ENCODE results near the gene HOXD10. TPM values are rescaled to one million over a fixed set of nuclear protein-coding genes. Genes with fewer than 3 reads are reported as not detected.
A peak's percentile ranks its signal among the peaks of the same experiment; 100 is the strongest.

HOXD10 gene
- total RNA-seq, 1 donor from 2014 or later = not detected

GRCh38 chr2:176146645-176147044 is 30.1 kb downstream of the HOXD10 start:
- Mint-ChIP-seq H3K4me1 (ENCODE audit: unreplicated experiment) (peaks cover 29% of the 10 kb centered on the region), H3K27ac (ENCODE audit: unreplicated experiment) (no peak overlapping the region), H3K27me3 (ENCODE audit: unreplicated experiment) (peaks cover 63% of the 10 kb centered on the region), H3K4me3 (ENCODE audit: unreplicated experiment) (no peak overlapping the region), H3K36me3 (ENCODE audit: low read depth, unreplicated experiment) (peaks cover 11% of the 10 kb centered on the region), H3K9me3 (ENCODE audit: unreplicated experiment) (no peaks in the 10 kb centered on the region)
- TF ChIP-seq CTCF (IDR thresholded peaks at IDR 0.05; ENCODE audit: unreplicated experiment) = no peak
- no peak for DNase-seq (ENCODE audit: low spot score)

DNA sequence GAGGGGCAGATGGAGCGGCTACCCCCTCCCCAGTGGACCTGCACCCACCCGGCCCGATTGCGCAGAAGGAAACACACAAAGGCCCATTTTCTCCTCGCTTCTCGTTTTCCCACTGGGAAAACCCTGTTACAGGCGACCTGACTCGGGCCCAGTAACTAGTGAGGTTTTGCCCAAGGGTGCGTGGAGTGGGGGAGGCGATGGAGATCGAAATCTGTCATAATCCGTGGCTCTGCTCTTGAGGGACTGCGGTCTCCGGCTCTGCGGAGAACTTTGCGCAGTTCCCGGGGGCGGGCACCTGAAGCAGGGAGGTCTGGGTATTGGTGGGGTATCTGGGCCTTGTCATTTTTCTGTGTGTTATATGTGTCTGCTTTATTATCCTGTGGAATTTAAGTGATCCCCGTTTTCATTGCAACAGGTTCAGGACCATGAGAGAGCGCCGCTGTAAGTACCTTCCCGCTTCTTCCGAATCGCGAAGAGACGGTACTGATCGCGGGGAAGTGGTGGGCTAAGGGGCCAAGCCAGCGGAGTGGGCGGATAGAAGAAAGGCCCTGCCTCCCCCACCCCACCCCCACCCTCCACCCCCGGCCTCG is 30.7 kb downstream of the HOXD10 start:
- TF ChIP-seq CTCF (IDR thresholded peaks at IDR 0.05; ENCODE audit: unreplicated experiment) = no peak
- Mint-ChIP-seq H3K36me3 (ENCODE audit: low read depth, unreplicated experiment) (peaks cover 11% of the 10 kb centered on the region), H3K4me3 (ENCODE audit: unreplicated experiment) (no peak overlapping the region), H3K27ac (ENCODE audit: unreplicated experiment) (no peak overlapping the region), H3K9me3 (ENCODE audit: unreplicated experiment) (no peaks in the 10 kb centered on the region), H3K27me3 (ENCODE audit: unreplicated experiment) (peaks cover 65% of the 10 kb centered on the region), H3K4me1 (ENCODE audit: unreplicated experiment) (peaks cover 29% of the 10 kb centered on the region)
- DNase-seq (ENCODE audit: low spot score) = no peak

DNA sequence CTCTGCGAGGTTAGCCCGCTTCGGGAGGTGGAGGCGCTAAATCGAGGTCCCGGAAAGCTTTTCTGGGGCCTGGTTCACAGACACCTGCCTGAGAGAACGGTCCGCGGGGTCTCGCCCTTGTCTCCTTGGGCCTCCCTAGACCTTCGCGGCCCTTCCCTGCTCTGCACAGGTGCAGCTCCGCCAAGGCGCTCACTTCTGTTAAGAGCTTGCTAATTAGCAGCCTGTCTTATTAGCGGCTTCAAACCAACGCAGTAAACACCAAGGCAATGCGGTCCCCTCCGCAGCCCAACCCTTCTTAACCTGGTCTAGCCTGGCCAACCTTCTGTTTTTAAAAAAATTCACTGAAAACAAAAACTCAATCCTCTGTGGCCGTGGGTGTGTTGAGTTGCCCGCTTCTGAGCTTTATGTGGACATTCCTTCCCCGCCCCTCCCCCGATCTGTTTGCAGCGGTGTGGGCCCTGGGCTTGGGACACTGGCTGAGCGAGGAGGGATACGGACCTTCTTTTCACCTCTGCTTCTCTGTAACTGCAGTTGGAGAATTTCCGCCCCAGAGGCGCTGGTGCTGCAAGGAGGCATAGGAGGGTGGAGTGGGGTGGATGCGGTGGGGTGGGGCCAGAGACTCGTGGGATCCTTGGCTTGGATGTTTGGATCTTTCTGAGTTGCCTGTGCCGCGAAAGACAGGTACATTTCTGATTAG is 31.4 kb downstream of the HOXD10 start:
- H3K4me3 Mint-ChIP-seq (ENCODE audit: unreplicated experiment) = no peak overlapping the region
- DNase-seq (ENCODE audit: low spot score) = no peak
- peaks cover 29% of the 10 kb centered on the region for H3K4me1 Mint-ChIP-seq (ENCODE audit: unreplicated experiment)
- H3K27ac Mint-ChIP-seq (ENCODE audit: unreplicated experiment) = no peak overlapping the region
- no peaks in the 10 kb centered on the region for H3K9me3 Mint-ChIP-seq (ENCODE audit: unreplicated experiment)
- H3K36me3 Mint-ChIP-seq (ENCODE audit: low read depth, unreplicated experiment) = peaks cover 11% of the 10 kb centered on the region
- no peak for TF ChIP-seq CTCF (IDR thresholded peaks at IDR 0.05; ENCODE audit: unreplicated experiment)
- peaks cover 66% of the 10 kb centered on the region for H3K27me3 Mint-ChIP-seq (ENCODE audit: unreplicated experiment)

DNA sequence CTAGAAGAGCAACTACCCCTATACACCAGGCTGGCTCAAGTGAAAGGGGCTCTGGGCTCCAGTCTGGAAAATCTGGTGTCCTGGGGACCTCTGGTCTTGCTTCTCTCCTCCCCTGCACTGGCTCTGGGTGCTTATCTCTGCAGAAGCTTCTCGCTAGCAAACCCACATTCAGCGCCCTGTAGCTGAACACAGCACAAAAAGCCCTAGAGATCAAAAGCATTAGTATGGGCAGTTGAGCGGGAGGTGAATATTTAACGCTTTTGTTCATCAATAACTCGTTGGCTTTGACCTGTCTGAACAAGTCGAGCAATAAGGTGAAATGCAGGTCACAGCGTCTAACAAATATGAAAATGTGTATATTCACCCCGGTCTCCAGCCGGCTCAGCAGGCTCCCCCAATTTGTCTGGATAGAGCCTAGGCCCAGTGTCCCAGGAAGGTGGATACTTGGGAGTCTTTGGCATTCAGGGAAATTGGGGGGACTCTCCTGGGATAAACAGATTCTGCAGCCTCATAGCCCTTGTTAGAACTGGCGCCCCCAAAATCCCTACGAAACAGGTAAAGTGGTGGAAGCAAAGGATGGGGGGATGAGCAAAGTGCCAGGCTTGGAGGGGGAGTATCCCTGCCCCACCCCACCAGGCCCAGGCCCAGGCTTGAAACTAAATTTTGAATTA is 32.3 kb downstream of the HOXD10 start:
- peaks cover 29% of the 10 kb centered on the region for H3K4me1 Mint-ChIP-seq (ENCODE audit: unreplicated experiment)
- no peak overlapping the region for H3K4me3 Mint-ChIP-seq (ENCODE audit: unreplicated experiment)
- DNase-seq (ENCODE audit: low spot score) = no peak
- H3K27ac Mint-ChIP-seq (ENCODE audit: unreplicated experiment) = no peak overlapping the region
- no peak for TF ChIP-seq CTCF (IDR thresholded peaks at IDR 0.05; ENCODE audit: unreplicated experiment)
- peaks cover 65% of the 10 kb centered on the region for H3K27me3 Mint-ChIP-seq (ENCODE audit: unreplicated experiment)
- H3K9me3 Mint-ChIP-seq (ENCODE audit: unreplicated experiment) = no peaks in the 10 kb centered on the region
- peaks cover 11% of the 10 kb centered on the region for H3K36me3 Mint-ChIP-seq (ENCODE audit: low read depth, unreplicated experiment)

- Mint-ChIP-seq H3K36me3 (ENCODE audit: low read depth, unreplicated experiment) (peaks cover 11% of the 10 kb centered on the region), H3K4me1 (ENCODE audit: unreplicated experiment) (peaks cover 29% of the 10 kb centered on the region), H3K27me3 (ENCODE audit: unreplicated experiment) (peaks cover 63% of the 10 kb centered on the region), H3K27ac (ENCODE audit: unreplicated experiment) (no peak overlapping the region), H3K4me3 (ENCODE audit: unreplicated experiment) (peak overlapping the region; percentile 1), H3K9me3 (ENCODE audit: unreplicated experiment) (no peaks in the 10 kb centered on the region)
- DNase-seq (ENCODE audit: low spot score) = no peak
- no peak for TF ChIP-seq CTCF (IDR thresholded peaks at IDR 0.05; ENCODE audit: unreplicated experiment)
These were observed 32.9 kb downstream of the HOXD10 start for GRCh38 chr2:176149481-176149938.
